Activated CD4-positive, alpha-beta T cell treated with anti-CD3 and anti-CD28 coated beads, Interleukin-2, amount 10 ng/mL, durations not matched to agents 24 days and 14 days (primary cell): ENCODE measurements around the gene GARNL3. TPM values are rescaled to one million over a fixed set of nuclear protein-coding genes. Genes with fewer than 3 reads are reported as not detected.

ENCODE experiments used
- DNase-seq: peaks from one replicate; pipeline ENCODE4 v3.0.0; 2022
- H3K27ac Mint-ChIP-seq: one replicate; pipeline ENCODE4 v1.8.0; 2022; ENCODE audit warnings: mild to moderate bottlenecking, mixed read lengths
- H3K27me3 Mint-ChIP-seq: one replicate; pipeline ENCODE4 v1.8.0; 2022; ENCODE audit warnings: mixed read lengths
- H3K36me3 Mint-ChIP-seq: one replicate; pipeline ENCODE4 v1.8.0; 2022; ENCODE audit warnings: low read depth, mild to moderate bottlenecking, mixed read lengths
- H3K4me1 Mint-ChIP-seq: one replicate; pipeline ENCODE4 v1.8.0; 2021; ENCODE audit warnings: mixed read lengths
- H3K4me3 Mint-ChIP-seq: one replicate; pipeline ENCODE4 v1.8.0; 2022; ENCODE audit warnings: mild to moderate bottlenecking, moderate library complexity, mixed read lengths
- H3K9me3 Mint-ChIP-seq: one replicate; pipeline ENCODE4 v1.8.0; 2021; ENCODE audit warnings: mixed read lengths
- intact Hi-C: fragments of 100-400 bp; cut with micrococcal nuclease; formaldehyde crosslinking; loops from one replicate; pipeline ENCODE4 v1.15.1; 2023
- total RNA-seq: library from RNA; stranded (reverse); gene quantifications from 2 replicates; pipeline ENCODE4 v1.2.3, GENCODE V29; 2022

Gene GARNL3
- total RNA-seq, 1 donor from 2014 or later, result 3.3 TPM

DNA sequence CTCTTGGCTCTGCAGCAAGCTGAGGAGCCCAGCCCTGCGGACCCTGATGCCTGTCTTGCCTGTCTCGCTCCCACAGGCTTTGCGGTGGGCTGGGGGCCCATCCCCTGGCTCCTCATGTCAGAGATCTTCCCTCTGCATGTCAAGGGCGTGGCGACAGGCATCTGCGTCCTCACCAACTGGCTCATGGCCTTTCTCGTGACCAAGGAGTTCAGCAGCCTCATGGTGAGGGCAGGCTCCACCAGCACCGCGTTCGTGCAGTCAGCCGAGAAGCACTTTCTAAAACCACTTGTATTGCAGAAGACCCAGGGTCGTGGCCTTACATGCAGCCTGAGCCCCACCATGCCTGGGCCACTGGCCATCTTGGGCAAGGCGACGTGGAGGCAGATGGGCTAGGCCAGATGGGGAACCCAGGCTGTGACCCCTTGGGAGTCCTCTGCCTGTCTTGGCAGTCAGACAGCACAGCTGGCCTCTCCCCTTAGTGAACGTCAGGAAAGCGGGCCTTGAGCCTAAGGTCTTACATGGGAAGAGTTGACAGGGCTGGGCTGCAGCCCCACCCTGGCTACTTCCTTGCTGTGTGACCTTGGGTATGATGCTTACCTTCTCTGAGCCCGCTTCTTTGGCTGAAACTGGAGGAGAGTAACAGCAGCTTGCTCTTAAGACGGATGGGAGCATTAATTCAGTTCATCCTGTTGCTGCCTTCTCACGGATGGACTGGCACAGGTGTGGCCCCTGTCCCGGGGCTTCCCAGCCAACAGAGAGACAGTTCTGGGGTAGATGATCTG, 141.0 kb downstream of the GARNL3 start:
- no peak overlapping the region for H3K27ac Mint-ChIP-seq
- H3K36me3 Mint-ChIP-seq, result no peaks in the 10 kb centered on the region
- intact Hi-C loops, result no loop called here
- peaks cover 19% of the 10 kb centered on the region for H3K27me3 Mint-ChIP-seq
- no peak for DNase-seq
- H3K4me1 Mint-ChIP-seq, result no peaks in the 10 kb centered on the region
- no peak overlapping the region for H3K4me3 Mint-ChIP-seq
- H3K9me3 Mint-ChIP-seq, result no peaks in the 10 kb centered on the region

- intact Hi-C loops, result no loop called here
- no peak for DNase-seq
- Mint-ChIP-seq H3K9me3 (no peaks in the 10 kb centered on the region), H3K27ac (no peak overlapping the region), H3K4me3 (no peak overlapping the region), H3K4me1 (no peaks in the 10 kb centered on the region), H3K36me3 (no peaks in the 10 kb centered on the region), H3K27me3 (peaks cover 20% of the 10 kb centered on the region)
These were observed 142.4 kb downstream of the GARNL3 start for GRCh38 chr9:127406799-127407491.

GRCh38 chr9:127407492-127407843, 142.9 kb downstream of the GARNL3 start:
- Mint-ChIP-seq H3K36me3 (no peaks in the 10 kb centered on the region), H3K4me1 (no peaks in the 10 kb centered on the region), H3K9me3 (no peaks in the 10 kb centered on the region), H3K4me3 (no peak overlapping the region), H3K27me3 (peaks cover 19% of the 10 kb centered on the region), H3K27ac (no peak overlapping the region)
- intact Hi-C loops, result no loop called here
- no peak for DNase-seq

GRCh38 chr9:127411122-127411521, 146.5 kb downstream of the GARNL3 start:
- Mint-ChIP-seq H3K27me3 (peaks cover 33% of the 10 kb centered on the region), H3K27ac (no peak overlapping the region), H3K4me1 (no peaks in the 10 kb centered on the region), H3K36me3 (no peaks in the 10 kb centered on the region), H3K9me3 (no peaks in the 10 kb centered on the region), H3K4me3 (no peak overlapping the region)
- intact Hi-C loops, result no loop called here
- no peak for DNase-seq

DNA sequence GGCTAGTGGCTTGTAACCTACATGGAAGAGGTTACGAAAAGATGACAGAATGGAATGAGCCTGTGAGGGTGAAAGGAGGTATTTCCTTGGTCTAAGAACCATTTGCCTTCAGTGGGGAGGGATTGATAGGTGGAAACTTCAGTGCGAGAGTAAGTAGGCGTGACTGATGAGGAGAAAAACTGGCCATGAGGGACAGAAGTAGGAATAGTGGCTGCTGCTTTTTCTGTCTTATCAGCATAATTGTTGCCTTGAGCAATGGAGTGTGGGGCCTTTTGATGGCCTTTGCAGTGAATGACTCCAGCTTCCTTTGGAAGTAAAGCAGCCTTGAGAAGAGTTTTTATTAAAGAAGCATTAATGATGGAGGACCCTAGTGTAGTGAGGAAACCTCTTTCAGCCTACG, 150.6 kb downstream of the GARNL3 start:
- Mint-ChIP-seq H3K27me3 (peaks cover 26% of the 10 kb centered on the region), H3K4me1 (no peaks in the 10 kb centered on the region), H3K4me3 (no peak overlapping the region), H3K9me3 (no peaks in the 10 kb centered on the region), H3K27ac (no peak overlapping the region), H3K36me3 (no peaks in the 10 kb centered on the region)
- intact Hi-C loops, result no loop called here
- no peak for DNase-seq

GRCh38 chr9:127415657-127416056, 151.1 kb downstream of the GARNL3 start:
- intact Hi-C loops, result no loop called here
- Mint-ChIP-seq H3K9me3 (no peaks in the 10 kb centered on the region), H3K27me3 (peaks cover 26% of the 10 kb centered on the region), H3K27ac (no peak overlapping the region), H3K36me3 (no peaks in the 10 kb centered on the region), H3K4me3 (no peak overlapping the region), H3K4me1 (no peaks in the 10 kb centered on the region)
- DNase-seq, result no peak

DNA sequence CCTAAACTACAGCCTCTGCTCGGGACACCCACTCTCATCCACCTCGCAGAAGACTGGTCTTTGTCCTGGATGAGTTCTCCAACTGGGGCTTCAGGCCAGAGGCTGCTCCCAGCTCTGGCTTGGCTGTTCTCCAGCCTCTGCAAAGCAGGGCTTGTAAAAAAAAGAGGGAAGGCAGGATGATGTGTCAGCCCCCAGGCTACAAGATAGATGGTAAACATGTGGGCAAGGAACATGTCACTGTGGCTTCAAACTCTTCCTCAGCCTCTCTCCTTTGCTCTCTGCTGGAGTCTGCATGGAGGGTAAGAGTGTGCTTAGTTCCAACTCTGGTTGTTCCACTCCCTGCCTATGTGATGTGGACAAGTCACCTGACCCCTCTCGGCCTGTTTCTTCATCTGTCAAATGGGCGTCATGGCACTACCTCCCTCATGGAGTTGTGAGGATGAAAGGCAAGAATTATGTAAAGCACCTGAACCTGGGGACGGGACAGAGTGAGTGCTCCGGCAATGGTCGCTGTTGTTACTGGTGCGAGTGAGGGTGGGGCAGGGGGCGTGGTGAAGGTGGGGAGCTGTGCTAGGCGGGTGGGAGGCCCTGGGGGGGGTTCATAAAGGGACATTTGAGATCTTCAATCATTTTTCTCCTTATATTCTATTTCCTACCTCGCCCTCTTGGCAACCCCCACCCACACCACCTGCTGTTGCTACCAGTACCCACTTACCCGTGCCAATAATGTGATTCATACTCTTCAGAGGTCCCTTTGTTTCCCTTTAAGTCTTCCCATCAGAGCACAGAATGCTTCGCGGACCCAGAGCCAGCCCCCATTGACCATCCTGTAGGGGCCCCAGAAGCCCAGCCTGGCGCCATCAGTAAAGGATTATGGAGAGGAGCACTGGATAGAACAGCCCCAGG, 152.8 kb downstream of the GARNL3 start:
- no peak overlapping the region for H3K4me3 Mint-ChIP-seq
- H3K27me3 Mint-ChIP-seq, result peaks cover 17% of the 10 kb centered on the region
- peak overlapping the region; percentile 23 for H3K27ac Mint-ChIP-seq
- intact Hi-C loops, result loop anchor here (1.0 kb wide), 1 partner anchor 203 kb away; no protein-coding TSS in a partner anchor
- no peak for DNase-seq
- no peaks in the 10 kb centered on the region for H3K36me3 Mint-ChIP-seq
- no peaks in the 10 kb centered on the region for H3K9me3 Mint-ChIP-seq
- no peaks in the 10 kb centered on the region for H3K4me1 Mint-ChIP-seq

- Mint-ChIP-seq H3K27ac (no peak overlapping the region), H3K4me1 (peaks cover 4% of the 10 kb centered on the region), H3K4me3 (no peak overlapping the region), H3K36me3 (no peaks in the 10 kb centered on the region), H3K9me3 (no peaks in the 10 kb centered on the region), H3K27me3 (peaks cover 17% of the 10 kb centered on the region)
- peak; percentile 84 for DNase-seq
- intact Hi-C loops, result loop anchor here (1.0 kb wide), 1 partner anchor 204 kb away; no protein-coding TSS in a partner anchor
These were observed 153.5 kb downstream of the GARNL3 start for GRCh38 chr9:127418037-127418471.

DNA sequence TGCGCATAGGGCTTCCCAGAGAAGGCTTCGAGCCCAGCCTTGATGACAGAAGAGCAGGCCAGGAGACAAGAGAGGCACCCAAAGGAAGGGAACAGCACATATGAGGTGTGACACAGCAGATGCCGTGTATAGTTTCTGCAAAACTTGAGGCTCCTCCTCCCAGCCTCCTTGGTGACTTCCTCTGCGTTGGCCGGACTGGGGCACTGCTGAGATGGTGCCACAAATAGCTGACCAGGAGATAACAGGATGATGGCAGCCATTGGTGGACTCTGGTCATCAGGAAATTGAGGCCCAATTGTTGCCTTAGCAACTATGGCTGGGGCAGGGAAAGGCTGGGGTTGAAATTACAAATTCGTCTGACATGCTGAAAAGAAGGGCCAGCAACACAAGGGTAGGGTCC, 154.8 kb downstream of the GARNL3 start:
- H3K4me1 Mint-ChIP-seq, result peaks cover 13% of the 10 kb centered on the region
- no peaks in the 10 kb centered on the region for H3K9me3 Mint-ChIP-seq
- no peak overlapping the region for H3K27ac Mint-ChIP-seq
- H3K4me3 Mint-ChIP-seq, result no peak overlapping the region
- intact Hi-C loops, result no loop called here
- peaks cover 3% of the 10 kb centered on the region for H3K36me3 Mint-ChIP-seq
- no peak for DNase-seq
- peaks cover 14% of the 10 kb centered on the region for H3K27me3 Mint-ChIP-seq

DNA sequence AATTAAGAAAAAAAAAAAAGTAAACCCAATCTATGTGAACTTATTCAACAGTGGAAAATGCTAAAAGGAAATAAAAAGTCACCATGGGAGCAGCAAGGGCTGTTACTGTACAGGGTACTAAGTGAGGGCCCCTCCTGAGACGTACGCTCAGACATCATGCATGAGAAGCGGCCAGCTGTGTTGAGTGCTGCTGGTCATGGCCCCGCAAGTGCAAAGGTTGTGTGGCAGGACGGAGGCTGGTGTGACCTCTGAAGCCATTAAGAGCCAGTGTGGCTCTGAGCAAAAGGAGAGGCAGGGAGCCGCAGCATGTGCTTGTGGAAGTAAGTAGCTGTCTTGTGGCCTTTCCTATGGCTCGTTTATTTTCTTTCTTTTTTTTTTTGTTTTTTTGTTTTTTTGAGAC, 156.5 kb downstream of the GARNL3 start:
- intact Hi-C loops, result no loop called here
- no peaks in the 10 kb centered on the region for H3K9me3 Mint-ChIP-seq

DNA sequence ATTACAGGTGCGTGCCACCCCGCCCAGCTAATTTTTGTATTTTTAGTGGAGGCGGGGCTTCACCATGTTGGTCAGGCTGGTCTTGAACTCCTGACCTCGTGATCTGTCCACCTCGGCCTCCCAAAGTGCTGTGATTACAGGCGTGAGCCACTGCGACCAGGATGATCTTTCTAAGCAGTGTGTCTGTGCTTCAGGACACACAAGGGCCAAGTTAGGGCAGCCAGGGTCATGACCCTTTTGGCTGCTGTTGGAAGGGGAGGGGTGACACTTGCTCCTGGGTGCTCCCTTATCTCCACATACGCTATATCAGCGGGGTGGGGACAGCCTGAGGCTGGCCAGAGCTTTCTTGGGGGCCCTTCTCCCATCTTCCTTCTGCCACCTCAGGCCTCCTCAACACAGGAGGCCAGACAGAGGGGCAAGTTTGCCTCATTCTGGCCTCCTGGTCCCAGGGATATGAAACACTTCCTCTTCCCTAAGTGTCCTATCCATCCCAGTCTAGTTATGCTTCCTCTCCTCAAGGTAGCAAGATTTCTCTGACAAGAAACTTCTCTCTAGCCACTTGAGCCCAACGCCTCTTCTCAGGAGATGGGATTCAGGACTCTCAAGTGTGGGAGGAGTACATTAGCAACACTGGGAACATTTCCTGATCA, 157.7 kb downstream of the GARNL3 start:
- intact Hi-C loops, result no loop called here
- peak overlapping the region; percentile 99 for H3K4me3 Mint-ChIP-seq
- peaks cover 29% of the 10 kb centered on the region for H3K4me1 Mint-ChIP-seq
- DNase-seq, result no peak
- no peaks in the 10 kb centered on the region for H3K27me3 Mint-ChIP-seq
- H3K27ac Mint-ChIP-seq, result no peak overlapping the region
- peaks cover 15% of the 10 kb centered on the region for H3K36me3 Mint-ChIP-seq
- no peaks in the 10 kb centered on the region for H3K9me3 Mint-ChIP-seq

More for the DNA sequence above, 156.5 kb downstream of the GARNL3 start:
- peaks cover 8% of the 10 kb centered on the region for H3K36me3 Mint-ChIP-seq
- H3K4me1 Mint-ChIP-seq, result peaks cover 21% of the 10 kb centered on the region
- H3K27me3 Mint-ChIP-seq, result peaks cover 3% of the 10 kb centered on the region
- no peak overlapping the region for H3K4me3 Mint-ChIP-seq
- no peak for DNase-seq
- H3K27ac Mint-ChIP-seq, result no peak overlapping the region

DNA sequence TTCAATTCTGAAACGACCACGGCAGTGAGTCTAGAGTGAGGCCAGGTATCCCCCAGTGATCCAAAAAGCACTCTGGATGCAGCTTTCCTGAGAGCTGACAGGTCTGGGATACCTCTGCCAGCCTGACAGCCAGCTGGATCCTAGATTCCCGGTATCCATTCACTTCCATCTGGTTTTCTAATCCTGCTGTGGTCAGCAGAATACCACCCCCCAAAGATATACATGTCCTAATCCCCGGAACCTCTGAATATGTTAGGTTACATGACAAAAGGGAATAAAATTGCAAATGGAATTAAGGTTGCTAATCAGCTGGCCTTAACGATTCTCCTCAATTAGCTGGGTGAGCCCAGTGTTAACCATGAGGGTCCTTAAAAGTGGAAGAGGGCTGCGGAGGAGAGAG, 158.2 kb downstream of the GARNL3 start:
- Mint-ChIP-seq H3K4me3 (peak overlapping the region; percentile 99), H3K27ac (no peak overlapping the region), H3K27me3 (no peaks in the 10 kb centered on the region), H3K36me3 (peaks cover 19% of the 10 kb centered on the region), H3K4me1 (peaks cover 33% of the 10 kb centered on the region), H3K9me3 (no peaks in the 10 kb centered on the region)
- intact Hi-C loops, result no loop called here
- DNase-seq, result no peak

- peaks cover 39% of the 10 kb centered on the region for H3K4me1 Mint-ChIP-seq
These were observed 158.9 kb downstream of the GARNL3 start for GRCh38 chr9:127423476-127423933.

More at GRCh38 chr9:127423476-127423933, 158.9 kb downstream of the GARNL3 start:
- Mint-ChIP-seq H3K9me3 (no peaks in the 10 kb centered on the region), H3K27ac (peak overlapping the region; percentile 94), H3K36me3 (peaks cover 26% of the 10 kb centered on the region), H3K27me3 (no peaks in the 10 kb centered on the region), H3K4me3 (peak overlapping the region; percentile 99)
- intact Hi-C loops, result no loop called here
- no peak for DNase-seq
